GM23338 (cell line): Measurements from ENCODE around the gene ZC3H12C. TPM values are rescaled to one million over a fixed set of nuclear protein-coding genes. Genes with fewer than 3 reads are reported as not detected.

Experiments
- ATAC-seq: fragments of 200-7000 bp; cut with Tn5 transposase; 3 replicates; pipeline ENCODE4 v1.9.1; 2020
- DNase-seq: peaks from one replicate; pipeline ENCODE4 v3.0.0-alpha.2; 2015; ENCODE audit warnings: low spot score
- H2AFZ ChIP-seq: fragments of 200-600 bp; sonication (generic); 2 replicates; pipeline ENCODE4 v1.8.0; 2016; ENCODE audit warnings: antibody characterized with exemption, mild to moderate bottlenecking, moderate library complexity
- H3F3A ChIP-seq: fragments of 200-600 bp; sonication (generic); replicated peaks from 2 replicates; pipeline ENCODE4 v1.8.0; 2017; ENCODE audit warnings: antibody characterized with exemption, mixed run types, low read depth
- H3K27ac ChIP-seq: fragments of 200-600 bp; sonication (generic); 2 replicates; pipeline ENCODE4 v1.6.1; 2016; ENCODE audit warnings: low read depth
- H3K27me3 ChIP-seq: fragments of 200-600 bp; sonication (generic); 2 replicates; pipeline ENCODE4 v1.8.0; 2016; ENCODE audit warnings: mild to moderate bottlenecking, mixed run types, moderate library complexity; ENCODE audit not compliant: insufficient read depth
- H3K36me3 ChIP-seq: fragments of 200-600 bp; sonication (generic); 2 replicates; pipeline ENCODE4 v1.8.0; 2016; ENCODE audit warnings: mild to moderate bottlenecking; ENCODE audit not compliant: insufficient read depth
- H3K4me1 ChIP-seq: fragments of 200-600 bp; sonication (generic); 2 replicates; pipeline ENCODE4 v1.8.0; 2016; ENCODE audit warnings: mild to moderate bottlenecking, moderate library complexity; ENCODE audit not compliant: insufficient read depth
- H3K4me2 ChIP-seq: fragments of 200-600 bp; sonication (generic); 2 replicates; pipeline ENCODE4 v1.7.1; 2017; ENCODE audit warnings: mixed run types
- H3K4me3 ChIP-seq: fragments of 200-600 bp; sonication (generic); 2 replicates; pipeline ENCODE4 v1.6.1; 2016; ENCODE audit warnings: mixed run types
- H3K79me2 ChIP-seq: fragments of 200-600 bp; sonication (generic); replicated peaks from 2 replicates; pipeline ENCODE4 v1.8.0; 2017; ENCODE audit warnings: mild to moderate bottlenecking; ENCODE audit not compliant: insufficient read depth
- H3K9me2 ChIP-seq: fragments of 200-600 bp; sonication (generic); 2 replicates; pipeline ENCODE4 v1.8.0; 2017; ENCODE audit not compliant: insufficient read depth
- H4K20me1 ChIP-seq: fragments of 200-600 bp; sonication (generic); replicated peaks from 2 replicates; pipeline ENCODE4 v1.8.0; 2017; ENCODE audit warnings: mild to moderate bottlenecking; ENCODE audit not compliant: insufficient read depth
- H3K27ac Mint-ChIP-seq: 2 replicates; pipeline ENCODE4 v1.8.0; 2020; ENCODE audit warnings: inconsistent platforms, mild to moderate bottlenecking, moderate library complexity, mixed read lengths
- H3K27me3 Mint-ChIP-seq: 3 replicates; pipeline ENCODE4 v1.8.0; 2022; ENCODE audit warnings: low read depth, mild to moderate bottlenecking, moderate library complexity, mixed read lengths, inconsistent platforms; ENCODE audit not compliant: insufficient read depth, poor library complexity
- H3K36me3 Mint-ChIP-seq: 3 replicates; pipeline ENCODE4 v1.8.0; 2021; ENCODE audit warnings: low read depth, mild to moderate bottlenecking, inconsistent platforms, moderate library complexity, mixed read lengths
- H3K4me1 Mint-ChIP-seq: 3 replicates; pipeline ENCODE4 v1.8.0; 2020; ENCODE audit warnings: mild to moderate bottlenecking, inconsistent platforms, mixed read lengths
- H3K4me3 Mint-ChIP-seq: 3 replicates; pipeline ENCODE4 v1.8.0; 2021; ENCODE audit warnings: moderate library complexity, mild to moderate bottlenecking, inconsistent platforms, mixed read lengths
- H3K9me3 Mint-ChIP-seq: 3 replicates; pipeline ENCODE4 v1.8.0; 2020; ENCODE audit warnings: moderate library complexity, mild to moderate bottlenecking, inconsistent platforms, mixed read lengths
- CREB1 ChIP-seq: fragments of 250-450 bp; sonication (Bioruptor Pico); IDR thresholded peaks from 2 replicates; pipeline ENCODE4 v1.5.0; 2020; ENCODE audit warnings: low read depth, mild to moderate bottlenecking, moderate library complexity
- ETS1 ChIP-seq: IDR thresholded peaks from 2 replicates; pipeline ENCODE4 v1.6.1; 2016; ENCODE audit warnings: antibody characterized with exemption
- EZH2 ChIP-seq: fragments of 200-600 bp; sonication (generic); IDR thresholded peaks from one replicate; pipeline ENCODE4 v1.8.0; 2017; ENCODE audit warnings: antibody characterized with exemption, mild to moderate bottlenecking, low read depth; ENCODE audit not compliant: unreplicated experiment
- EZH2phosphoT487 ChIP-seq: fragments of 200-600 bp; sonication (generic); IDR thresholded peaks from one replicate; pipeline ENCODE4 v1.8.1; 2018; ENCODE audit warnings: antibody characterized with exemption; ENCODE audit not compliant: unreplicated experiment
- JUNB ChIP-seq: IDR thresholded peaks from one replicate; pipeline ENCODE4 v1.6.1; 2016; ENCODE audit warnings: antibody characterized with exemption; ENCODE audit not compliant: unreplicated experiment
- NANOG ChIP-seq: IDR thresholded peaks from 2 replicates; pipeline ENCODE4 v1.6.1; 2016; ENCODE audit warnings: antibody characterized with exemption, borderline replicate concordance
- POLR2AphosphoS5 ChIP-seq: IDR thresholded peaks from 2 replicates; pipeline ENCODE4 v1.6.1; 2016; ENCODE audit warnings: antibody characterized with exemption, low read depth
- STAT1 ChIP-seq: IDR thresholded peaks from one replicate; pipeline ENCODE4 v1.6.1; 2016; ENCODE audit warnings: antibody characterized with exemption; ENCODE audit not compliant: unreplicated experiment
- ZNF114 ChIP-seq: fragments of 250-450 bp; sonication (Bioruptor Pico); IDR thresholded peaks from 2 replicates; pipeline ENCODE4 v1.5.0; 2020; ENCODE audit warnings: mild to moderate bottlenecking, moderate library complexity
- ZNF331 ChIP-seq: fragments of 250-450 bp; sonication (Bioruptor Pico); IDR thresholded peaks from 2 replicates; pipeline ENCODE4 v1.5.0; 2020; ENCODE audit warnings: low read depth, mild to moderate bottlenecking, moderate library complexity
- ZNF462 ChIP-seq: fragments of 250-450 bp; sonication (Bioruptor Pico); IDR thresholded peaks from 2 replicates; pipeline ENCODE4 v1.5.0; 2020; ENCODE audit warnings: mild to moderate bottlenecking, moderate library complexity
- polyA plus RNA-seq: library from polyadenylated mRNA; unstranded; fragments of >200 nt; fragmentation: Nextera tagmentation; extraction: Ambion mirVana; gene quantifications from 2 replicates; pipeline ENCODE4 v1.2.1, GENCODE V29; 2016
- total RNA-seq: library from RNA; depleted of rRNA; stranded (reverse); fragments of >200 nt; shearing (Covaris generic); gene quantifications from 2 replicates; pipeline ENCODE4 v1.2.3, GENCODE V29; 2014
- TF ChIP-seq, protein P1 (sequence below): IDR thresholded peaks from one replicate; pipeline ENCODE4 v1.6.1; 2018; ENCODE audit warnings: antibody characterized with exemption; ENCODE audit not compliant: unreplicated experiment
- TF ChIP-seq, protein P2 (sequence below), 2 experiments: fragments of 200-600 bp in 1 of 2; sonication (generic) in 1 of 2; conservative IDR thresholded peaks; 2 replicates each; pipeline versions ENCODE4 v1.5.1 to v1.6.1; 2016 to 2017; ENCODE audit warnings: antibody characterized with exemption in 2 of 2, low read depth in 2 of 2, mild to moderate bottlenecking in 2 of 2, moderate library complexity in 1 of 2

Gene ZC3H12C
- total and polyA plus RNA-seq, 2 experiments from 2014 or later: 0.55 to 2.4 TPM

DNA sequence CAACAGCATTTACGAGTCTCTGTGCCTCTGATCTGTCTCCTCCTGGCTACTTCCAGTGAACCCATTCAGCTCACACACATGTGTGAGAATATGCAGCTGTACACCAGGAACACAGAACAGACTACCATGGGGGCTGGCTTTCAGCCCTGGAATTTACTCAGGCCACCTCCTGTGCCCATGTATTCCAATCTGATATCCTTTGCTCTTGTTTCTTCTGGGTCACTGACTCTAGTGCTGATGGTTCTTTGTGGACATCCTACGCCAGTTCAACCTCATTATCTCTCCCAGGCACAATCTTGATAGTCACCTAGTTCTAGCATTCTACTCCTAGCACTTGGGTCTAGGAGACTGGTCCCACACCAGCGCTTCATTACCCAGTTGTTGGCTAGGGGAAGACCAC is 23.0 kb upstream of the ZC3H12C start (continued):
- TF ChIP-seq, protein P1, sequence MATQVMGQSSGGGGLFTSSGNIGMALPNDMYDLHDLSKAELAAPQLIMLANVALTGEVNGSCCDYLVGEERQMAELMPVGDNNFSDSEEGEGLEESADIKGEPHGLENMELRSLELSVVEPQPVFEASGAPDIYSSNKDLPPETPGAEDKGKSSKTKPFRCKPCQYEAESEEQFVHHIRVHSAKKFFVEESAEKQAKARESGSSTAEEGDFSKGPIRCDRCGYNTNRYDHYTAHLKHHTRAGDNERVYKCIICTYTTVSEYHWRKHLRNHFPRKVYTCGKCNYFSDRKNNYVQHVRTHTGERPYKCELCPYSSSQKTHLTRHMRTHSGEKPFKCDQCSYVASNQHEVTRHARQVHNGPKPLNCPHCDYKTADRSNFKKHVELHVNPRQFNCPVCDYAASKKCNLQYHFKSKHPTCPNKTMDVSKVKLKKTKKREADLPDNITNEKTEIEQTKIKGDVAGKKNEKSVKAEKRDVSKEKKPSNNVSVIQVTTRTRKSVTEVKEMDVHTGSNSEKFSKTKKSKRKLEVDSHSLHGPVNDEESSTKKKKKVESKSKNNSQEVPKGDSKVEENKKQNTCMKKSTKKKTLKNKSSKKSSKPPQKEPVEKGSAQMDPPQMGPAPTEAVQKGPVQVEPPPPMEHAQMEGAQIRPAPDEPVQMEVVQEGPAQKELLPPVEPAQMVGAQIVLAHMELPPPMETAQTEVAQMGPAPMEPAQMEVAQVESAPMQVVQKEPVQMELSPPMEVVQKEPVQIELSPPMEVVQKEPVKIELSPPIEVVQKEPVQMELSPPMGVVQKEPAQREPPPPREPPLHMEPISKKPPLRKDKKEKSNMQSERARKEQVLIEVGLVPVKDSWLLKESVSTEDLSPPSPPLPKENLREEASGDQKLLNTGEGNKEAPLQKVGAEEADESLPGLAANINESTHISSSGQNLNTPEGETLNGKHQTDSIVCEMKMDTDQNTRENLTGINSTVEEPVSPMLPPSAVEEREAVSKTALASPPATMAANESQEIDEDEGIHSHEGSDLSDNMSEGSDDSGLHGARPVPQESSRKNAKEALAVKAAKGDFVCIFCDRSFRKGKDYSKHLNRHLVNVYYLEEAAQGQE: no peak
- TF ChIP-seq ZNF331 (CRISPR knock-in tag) (no peak), NANOG (no peak), EZH2phosphoT487 (no peak)

DNA sequence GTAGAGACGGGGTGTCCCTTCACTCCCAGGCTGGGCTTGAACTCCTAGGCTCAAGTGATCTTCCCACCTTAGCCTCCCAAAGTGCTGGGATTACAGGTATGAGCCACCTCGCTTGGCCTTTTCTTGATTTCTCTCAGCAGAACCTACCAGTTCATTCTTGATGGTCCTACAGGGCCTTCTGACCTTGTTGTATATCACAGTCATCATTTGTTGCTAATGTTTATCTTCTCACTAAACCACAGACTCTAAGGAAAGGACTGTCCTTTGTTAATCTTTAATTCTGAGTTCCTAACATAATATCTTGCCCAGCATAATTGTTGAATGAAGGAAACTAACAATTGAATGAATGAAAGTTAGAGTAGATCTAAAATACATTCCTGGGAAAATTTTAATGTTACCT is 22.0 kb upstream of the ZC3H12C start:
- peaks cover 2% of the 10 kb centered on the region for H3K27me3 Mint-ChIP-seq
- no peak for TF ChIP-seq EZH2phosphoT487
- no peak for TF ChIP-seq CREB1 (CRISPR knock-in tag)
- no peak for TF ChIP-seq NANOG
- TF ChIP-seq JUNB: no peak
- no peak for TF ChIP-seq ZNF331 (CRISPR knock-in tag)
- no peak for TF ChIP-seq ZNF114 (CRISPR knock-in tag)
- no peak for TF ChIP-seq POLR2AphosphoS5
- no peak for TF ChIP-seq ZNF462 (CRISPR knock-in tag)
- no peak for TF ChIP-seq EZH2
- TF ChIP-seq ETS1: no peak
- no peak for TF ChIP-seq STAT1
- TF ChIP-seq, protein P2, sequence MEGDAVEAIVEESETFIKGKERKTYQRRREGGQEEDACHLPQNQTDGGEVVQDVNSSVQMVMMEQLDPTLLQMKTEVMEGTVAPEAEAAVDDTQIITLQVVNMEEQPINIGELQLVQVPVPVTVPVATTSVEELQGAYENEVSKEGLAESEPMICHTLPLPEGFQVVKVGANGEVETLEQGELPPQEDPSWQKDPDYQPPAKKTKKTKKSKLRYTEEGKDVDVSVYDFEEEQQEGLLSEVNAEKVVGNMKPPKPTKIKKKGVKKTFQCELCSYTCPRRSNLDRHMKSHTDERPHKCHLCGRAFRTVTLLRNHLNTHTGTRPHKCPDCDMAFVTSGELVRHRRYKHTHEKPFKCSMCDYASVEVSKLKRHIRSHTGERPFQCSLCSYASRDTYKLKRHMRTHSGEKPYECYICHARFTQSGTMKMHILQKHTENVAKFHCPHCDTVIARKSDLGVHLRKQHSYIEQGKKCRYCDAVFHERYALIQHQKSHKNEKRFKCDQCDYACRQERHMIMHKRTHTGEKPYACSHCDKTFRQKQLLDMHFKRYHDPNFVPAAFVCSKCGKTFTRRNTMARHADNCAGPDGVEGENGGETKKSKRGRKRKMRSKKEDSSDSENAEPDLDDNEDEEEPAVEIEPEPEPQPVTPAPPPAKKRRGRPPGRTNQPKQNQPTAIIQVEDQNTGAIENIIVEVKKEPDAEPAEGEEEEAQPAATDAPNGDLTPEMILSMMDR (conservative IDR thresholded peaks at IDR 0.05; ENCODE audit: low read depth in 2 of 2): no peak
- no peak overlapping the region for H3K27ac ChIP-seq
- H4K20me1 ChIP-seq: no peaks in the 10 kb centered on the region
- no peak overlapping the region for H3K4me2 ChIP-seq
- no peak overlapping the region for H3K4me3 Mint-ChIP-seq
- no peak overlapping the region for H3K4me3 ChIP-seq
- H3K9me2 ChIP-seq: peaks cover 18% of the 10 kb centered on the region
- H3K9me3 Mint-ChIP-seq: no peaks in the 10 kb centered on the region
- no peaks in the 10 kb centered on the region for H3K79me2 ChIP-seq
- ATAC-seq (no peak), DNase-seq (no peak)
- no peaks in the 10 kb centered on the region for H3K36me3 Mint-ChIP-seq
- H3K36me3 ChIP-seq: no peaks in the 10 kb centered on the region
- no peaks in the 10 kb centered on the region for H3K27me3 ChIP-seq
- no peak overlapping the region for H2AFZ ChIP-seq
- no peaks in the 10 kb centered on the region for H3F3A ChIP-seq
- peaks cover 13% of the 10 kb centered on the region for H3K4me1 ChIP-seq
- peaks cover 17% of the 10 kb centered on the region for H3K4me1 Mint-ChIP-seq
- H3K27ac Mint-ChIP-seq: no peak overlapping the region
